DND-41 (cell line): ENCODE measurements around the gene EEA1.

Experiments used
- EZH2 ChIP-seq: IDR thresholded peaks from 3 replicates; pipeline ENCODE4 v1.6.1; 2012; ENCODE audit warnings: borderline replicate concordance, low read depth, mild to moderate bottlenecking, moderate library complexity, low read length, inconsistent platforms; ENCODE audit not compliant: severe bottlenecking
- TF ChIP-seq, protein P1 (sequence below): IDR thresholded peaks from 2 replicates; pipeline ENCODE4 v1.5.1; 2012; ENCODE audit warnings: borderline replicate concordance, low read length, moderate library complexity, mild to moderate bottlenecking; ENCODE audit not compliant: poor library complexity, severe bottlenecking; ENCODE audit errors: extremely low read depth

DNA sequence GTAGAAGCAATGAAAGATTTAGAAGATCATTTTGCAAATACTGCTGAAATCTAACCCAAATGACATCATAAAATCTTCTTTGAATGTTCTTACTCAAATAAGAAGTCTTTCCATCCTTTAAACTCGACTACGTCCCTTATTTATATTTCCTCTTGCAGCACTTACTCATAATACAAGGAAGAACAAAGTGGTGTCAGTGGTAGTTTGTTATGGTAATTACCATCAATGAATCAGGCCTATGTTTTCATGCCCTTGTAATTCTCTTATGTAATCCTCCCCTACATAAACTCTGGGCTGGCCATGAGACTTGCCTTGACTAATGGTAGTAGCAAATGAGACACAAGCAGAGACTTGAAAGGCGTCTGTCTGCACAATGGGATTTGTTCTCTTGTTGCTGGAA, 17.0 kb downstream of the EEA1 start:
- TF ChIP-seq, protein P1, sequence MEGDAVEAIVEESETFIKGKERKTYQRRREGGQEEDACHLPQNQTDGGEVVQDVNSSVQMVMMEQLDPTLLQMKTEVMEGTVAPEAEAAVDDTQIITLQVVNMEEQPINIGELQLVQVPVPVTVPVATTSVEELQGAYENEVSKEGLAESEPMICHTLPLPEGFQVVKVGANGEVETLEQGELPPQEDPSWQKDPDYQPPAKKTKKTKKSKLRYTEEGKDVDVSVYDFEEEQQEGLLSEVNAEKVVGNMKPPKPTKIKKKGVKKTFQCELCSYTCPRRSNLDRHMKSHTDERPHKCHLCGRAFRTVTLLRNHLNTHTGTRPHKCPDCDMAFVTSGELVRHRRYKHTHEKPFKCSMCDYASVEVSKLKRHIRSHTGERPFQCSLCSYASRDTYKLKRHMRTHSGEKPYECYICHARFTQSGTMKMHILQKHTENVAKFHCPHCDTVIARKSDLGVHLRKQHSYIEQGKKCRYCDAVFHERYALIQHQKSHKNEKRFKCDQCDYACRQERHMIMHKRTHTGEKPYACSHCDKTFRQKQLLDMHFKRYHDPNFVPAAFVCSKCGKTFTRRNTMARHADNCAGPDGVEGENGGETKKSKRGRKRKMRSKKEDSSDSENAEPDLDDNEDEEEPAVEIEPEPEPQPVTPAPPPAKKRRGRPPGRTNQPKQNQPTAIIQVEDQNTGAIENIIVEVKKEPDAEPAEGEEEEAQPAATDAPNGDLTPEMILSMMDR, result no peak
- TF ChIP-seq EZH2, result no peak
